Spinal cord (tissue), 10 donors: ENCODE data around the gene TMEM167B. TPM values are rescaled to one million over a fixed set of nuclear protein-coding genes. Genes with fewer than 3 reads are reported as not detected.
"Not testable (repeated sequence)": the region's sequence is repeated elsewhere in the genome, so short reads cannot be mapped to it uniquely, and the experiment has no call there.

Experiments used
- DNase-seq, 6 donors: peaks; one replicate each; pipeline versions ENCODE4 v3.0.0 to v3.0.0-alpha.2; 2013 to 2015; ENCODE audit warnings: low spot score in 6 of 6, low read depth in 4 of 6
- H3K27ac ChIP-seq: one replicate; pipeline ENCODE4 v1.5.1; 2013; ENCODE audit warnings: low read depth, low read length, control low read depth
- H3K27me3 ChIP-seq: one replicate; pipeline ENCODE4 v1.6.1; 2013; ENCODE audit warnings: low read length; ENCODE audit not compliant: control insufficient read depth, insufficient read depth
- H3K36me3 ChIP-seq: one replicate; pipeline ENCODE4 v1.6.1; 2013; ENCODE audit warnings: low read length; ENCODE audit not compliant: control insufficient read depth, insufficient read depth
- H3K4me1 ChIP-seq: one replicate; pipeline ENCODE4 v1.6.1; 2013; ENCODE audit warnings: low read length; ENCODE audit not compliant: control insufficient read depth, insufficient read depth
- H3K4me3 ChIP-seq: one replicate; pipeline ENCODE4 v1.5.1; 2013; ENCODE audit warnings: low read depth, low read length, control low read depth
- H3K9me3 ChIP-seq: one replicate; pipeline ENCODE4 v1.6.1; 2013; ENCODE audit warnings: low read length; ENCODE audit not compliant: control insufficient read depth, insufficient read depth
- WGBS: methylation state at CpG from one replicate; pipeline ENCODE4 v1.1.5; 2013; ENCODE audit warnings: missing lambda C conversion rate; ENCODE audit not compliant: insufficient coverage; 5-methylcytosine and 5-hydroxymethylcytosine counted together
- polyA plus RNA-seq, 2 donors: library from polyadenylated mRNA; unstranded; fragments of 120-200 nt; gene quantifications; one replicate each; pipeline ENCODE4 v1.2.1, GENCODE V29; 2013; ENCODE audit not compliant: insufficient read length in 2 of 2
- total RNA-seq, 2 donors: library from RNA; depleted of rRNA in 1 of 2; stranded (reverse); fragments of 120-200 nt in 1 of 2; fragments of >200 nt in 1 of 2; gene quantifications; one replicate each; pipeline versions ENCODE4 v1.2.3 to v1.2.4, GENCODE V29; 2013 to 2014
- donor health status: healthy.

Gene TMEM167B
- total and polyA plus RNA-seq, 4 donors: 31.8 to 51.2 (median 41.2) TPM

- 100% methylated on average over 3 of the region's 3 CpGs for WGBS
- H3K4me1 ChIP-seq: not testable (repeated sequence)
These were observed 38.4 kb upstream of the TMEM167B start for GRCh38 chr1:109052145-109052544.

GRCh38 chr1:109056064-109056463 lies 34.5 kb upstream of the TMEM167B start:
- 100% methylated on average over 3 of the region's 3 CpGs for WGBS

More at GRCh38 chr1:109052145-109052544, 38.4 kb upstream of the TMEM167B start:
- not testable (repeated sequence) for H3K4me3 ChIP-seq, H3K27me3 ChIP-seq, H3K36me3 ChIP-seq, DNase-seq, H3K9me3 ChIP-seq, H3K27ac ChIP-seq

GRCh38 chr1:109059026-109059425 lies 31.5 kb upstream of the TMEM167B start:
- no peak for DNase-seq
- H3K9me3 ChIP-seq: no peaks in the 10 kb centered on the region
- no peak overlapping the region for H3K4me3 ChIP-seq
- no peaks in the 10 kb centered on the region for H3K27me3 ChIP-seq
- peaks cover 18% of the 10 kb centered on the region for H3K36me3 ChIP-seq
- H3K4me1 ChIP-seq: no peaks in the 10 kb centered on the region
- H3K27ac ChIP-seq: no peak overlapping the region

More at GRCh38 chr1:109056064-109056463, 34.5 kb upstream of the TMEM167B start:
- Histone ChIP-seq H3K27ac (no peak overlapping the region), H3K27me3 (no peaks in the 10 kb centered on the region), H3K36me3 (no peaks in the 10 kb centered on the region), H3K4me1 (no peaks in the 10 kb centered on the region), H3K9me3 (no peaks in the 10 kb centered on the region), H3K4me3 (no peak overlapping the region)
- DNase-seq: no peak

GRCh38 chr1:109060707-109061106 lies 29.9 kb upstream of the TMEM167B start:
- Histone ChIP-seq H3K36me3 (peaks cover 25% of the 10 kb centered on the region), H3K4me3 (no peak overlapping the region), H3K27me3 (no peaks in the 10 kb centered on the region), H3K9me3 (no peaks in the 10 kb centered on the region), H3K27ac (no peak overlapping the region), H3K4me1 (no peaks in the 10 kb centered on the region)
- no peak for DNase-seq
- 92% methylated on average over 3 of the region's 7 CpGs for WGBS

- H3K4me3 ChIP-seq: no peak overlapping the region
- no peak overlapping the region for H3K27ac ChIP-seq
- no peak for DNase-seq
- H3K9me3 ChIP-seq: no peaks in the 10 kb centered on the region
- H3K4me1 ChIP-seq: no peaks in the 10 kb centered on the region
- no peaks in the 10 kb centered on the region for H3K27me3 ChIP-seq
- 92% methylated on average over 2 of the region's 4 CpGs for WGBS
- H3K36me3 ChIP-seq: peaks cover 26% of the 10 kb centered on the region
These were observed 29.4 kb upstream of the TMEM167B start for GRCh38 chr1:109061183-109061582.

- Histone ChIP-seq H3K4me3 (no peak overlapping the region), H3K27me3 (no peaks in the 10 kb centered on the region), H3K9me3 (no peaks in the 10 kb centered on the region), H3K27ac (no peak overlapping the region), H3K36me3 (peaks cover 43% of the 10 kb centered on the region), H3K4me1 (no peaks in the 10 kb centered on the region)
- WGBS: no CpG with 5 or more reads among the region's 3 CpGs
- DNase-seq: no peak
These were observed 25.4 kb upstream of the TMEM167B start for GRCh38 chr1:109065137-109065536.

GRCh38 chr1:109067883-109068282 lies 22.7 kb upstream of the TMEM167B start:
- no peaks in the 10 kb centered on the region for H3K4me1 ChIP-seq
- peaks cover 47% of the 10 kb centered on the region for H3K36me3 ChIP-seq
- H3K27me3 ChIP-seq: no peaks in the 10 kb centered on the region
- no peak overlapping the region for H3K4me3 ChIP-seq
- H3K27ac ChIP-seq: no peak overlapping the region
- DNase-seq: no peak
- H3K9me3 ChIP-seq: no peaks in the 10 kb centered on the region
- WGBS: 80% methylated on average over 1 of the region's 8 CpGs

- no peaks in the 10 kb centered on the region for H3K27me3 ChIP-seq
- H3K4me1 ChIP-seq: no peaks in the 10 kb centered on the region
- no peak overlapping the region for H3K27ac ChIP-seq
- no peak for DNase-seq
- WGBS: no CpG with 5 or more reads among the region's 1 CpG
- H3K9me3 ChIP-seq: no peaks in the 10 kb centered on the region
- H3K4me3 ChIP-seq: no peak overlapping the region
- H3K36me3 ChIP-seq: peaks cover 45% of the 10 kb centered on the region
These were observed 21.3 kb upstream of the TMEM167B start for GRCh38 chr1:109069294-109069693.

GRCh38 chr1:109075531-109076490 lies 14.8 kb upstream of the TMEM167B start, which contains the start of gene TAF13:
Gene TAF13 (minus strand): TSS chr1:109076003. CDS start chr1:109075947, 56 bp downstream.
- H3K36me3 ChIP-seq: peaks cover 19% of the 10 kb centered on the region
- peaks cover 6% of the 10 kb centered on the region for H3K4me1 ChIP-seq
- DNase-seq: peak; percentile 83 to 99 (median 92)
- no peaks in the 10 kb centered on the region for H3K27me3 ChIP-seq
- peak within 1 kb of the TSS; percentile 100 for H3K4me3 ChIP-seq
- peak within 1 kb of the TSS; percentile 98 for H3K27ac ChIP-seq
- 3% methylated on average over 31 of the region's 39 CpGs for WGBS
- no peaks in the 10 kb centered on the region for H3K9me3 ChIP-seq

- Histone ChIP-seq H3K4me1 (peaks cover 10% of the 10 kb centered on the region), H3K27me3 (no peaks in the 10 kb centered on the region), H3K4me3 (no peak overlapping the region), H3K36me3 (peaks cover 6% of the 10 kb centered on the region), H3K27ac (no peak overlapping the region), H3K9me3 (no peaks in the 10 kb centered on the region)
- 100% methylated on average over 1 of the region's 1 CpG for WGBS
- DNase-seq: no peak
These were observed 12.2 kb upstream of the TMEM167B start for GRCh38 chr1:109078317-109078716.
